Fibroblast of skin of right biceps (primary cell): Measurements from ENCODE around the gene KLHDC4.

ENCODE experiments used
- DNase-seq: peaks from one replicate; pipeline ENCODE4 v3.0.0-alpha.2; 2013

The KLHDC4 gene

DNA sequence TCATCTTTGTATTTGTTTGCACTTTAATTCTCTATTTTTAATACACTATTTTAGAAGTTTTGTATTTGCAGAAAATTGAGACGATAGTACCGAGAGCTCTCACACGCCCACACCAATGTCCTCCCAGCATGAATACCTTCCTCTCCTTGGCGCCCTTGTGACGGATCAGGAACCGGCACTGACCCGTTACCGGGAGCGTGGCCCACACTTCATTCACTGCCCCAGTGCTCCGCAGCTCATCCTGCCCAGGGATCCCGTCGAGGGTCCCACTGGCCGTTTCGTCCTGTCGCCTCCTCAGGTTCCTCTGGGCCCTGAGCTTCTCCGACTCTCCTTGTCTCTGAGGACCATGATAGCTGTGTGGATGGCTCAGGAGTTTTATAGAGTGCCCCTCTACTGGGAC is 50.6 kb downstream of the KLHDC4 start:
- DNase-seq = no peak

GRCh38 chr16:87713451-87714229 is 52.1 kb downstream of the KLHDC4 start:
- no peak for DNase-seq

DNA sequence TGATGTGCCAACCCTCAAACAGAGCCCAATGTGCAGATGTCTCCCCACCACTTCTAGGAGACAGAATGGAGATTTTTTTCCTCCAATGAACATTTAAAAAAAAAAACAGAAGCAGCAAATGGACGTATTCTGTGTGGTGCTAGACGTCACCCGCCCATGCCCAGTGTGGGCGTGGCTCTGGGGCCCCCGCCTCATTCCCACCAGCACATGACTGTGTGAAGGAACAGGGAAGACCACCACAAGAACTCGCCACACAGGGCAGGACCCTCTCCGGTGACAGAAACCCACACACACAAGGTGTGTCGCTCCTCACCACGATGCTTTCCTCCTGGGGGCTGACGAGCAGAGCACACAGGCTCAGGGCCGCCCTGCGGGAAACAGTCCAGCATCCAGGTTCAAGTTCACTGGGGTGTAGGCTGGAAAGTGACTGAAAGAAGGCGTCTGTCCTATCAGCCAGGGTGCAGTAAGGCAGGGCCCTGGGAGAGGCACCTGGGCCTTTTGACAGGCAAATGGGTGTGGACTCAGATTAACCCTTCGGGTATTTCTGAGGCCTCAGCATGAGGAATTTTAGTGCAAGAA is 53.5 kb downstream of the KLHDC4 start:
- DNase-seq = no peak

DNA sequence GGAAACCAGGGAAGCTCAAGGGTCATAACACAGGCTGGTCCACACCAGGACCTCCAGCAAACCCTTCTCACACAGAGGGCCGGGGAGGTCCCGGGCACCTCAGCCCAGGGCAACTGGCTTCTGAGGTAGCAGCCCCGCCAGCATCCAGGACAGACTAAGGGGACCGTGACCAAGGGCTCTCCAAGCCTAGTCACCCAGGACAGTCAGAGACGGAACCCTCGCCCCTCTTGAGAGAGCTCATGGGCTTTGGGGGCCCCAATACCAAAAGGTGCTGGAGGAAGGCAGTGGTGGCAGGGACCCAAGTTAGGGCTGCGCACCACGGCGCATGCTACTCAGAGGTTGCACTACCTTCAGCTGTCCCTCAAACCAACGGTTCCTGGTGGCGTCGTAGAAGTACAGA is 54.9 kb downstream of the KLHDC4 start:
- DNase-seq = no peak

- DNase-seq = no peak
These were observed 56.1 kb downstream of the KLHDC4 start for GRCh38 chr16:87709677-87710076.

- DNase-seq = no peak
These were observed 56.7 kb downstream of the KLHDC4 start for GRCh38 chr16:87708881-87709638.

DNA sequence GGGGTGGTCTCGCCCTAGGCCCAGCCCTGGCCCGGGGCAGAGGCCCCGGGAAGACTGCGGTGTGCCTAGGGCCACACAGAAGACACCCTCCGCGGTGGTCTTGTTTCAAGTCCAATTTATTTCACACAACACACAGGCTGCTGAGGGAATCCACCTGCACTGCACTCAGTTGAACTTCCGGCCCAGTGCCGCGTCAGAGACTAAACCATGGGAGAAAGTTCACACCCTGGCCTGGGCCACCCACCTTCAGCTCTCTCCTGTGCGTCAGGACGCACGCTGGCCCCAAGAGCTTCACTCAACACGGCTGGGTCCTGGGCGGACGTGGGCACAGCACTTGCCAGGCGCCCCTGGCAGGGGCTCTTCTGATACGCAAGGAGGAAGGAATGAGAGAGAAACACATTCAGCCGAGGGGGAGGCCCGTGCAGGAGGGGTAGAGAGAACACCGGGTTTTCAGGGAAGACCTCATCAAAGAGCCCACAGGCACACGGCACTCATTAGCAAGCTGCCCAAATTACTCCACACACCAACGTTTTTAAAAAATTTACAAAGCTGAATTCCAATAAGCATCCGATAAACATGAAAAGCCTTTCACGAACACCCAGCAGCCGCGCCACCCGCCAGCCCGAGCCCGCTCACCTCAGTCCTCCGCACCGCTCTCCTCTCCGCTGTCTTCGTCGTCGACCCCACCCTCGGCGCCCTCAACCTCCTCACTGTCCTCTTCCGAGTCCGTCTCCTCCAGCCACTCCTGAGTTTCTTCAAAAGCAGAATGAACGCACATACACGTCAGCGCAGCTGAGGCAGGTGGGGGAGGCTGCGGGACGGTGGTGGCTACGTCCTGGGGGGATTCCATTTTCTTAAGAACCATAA is 57.8 kb downstream of the KLHDC4 start:
- DNase-seq = no peak

DNA sequence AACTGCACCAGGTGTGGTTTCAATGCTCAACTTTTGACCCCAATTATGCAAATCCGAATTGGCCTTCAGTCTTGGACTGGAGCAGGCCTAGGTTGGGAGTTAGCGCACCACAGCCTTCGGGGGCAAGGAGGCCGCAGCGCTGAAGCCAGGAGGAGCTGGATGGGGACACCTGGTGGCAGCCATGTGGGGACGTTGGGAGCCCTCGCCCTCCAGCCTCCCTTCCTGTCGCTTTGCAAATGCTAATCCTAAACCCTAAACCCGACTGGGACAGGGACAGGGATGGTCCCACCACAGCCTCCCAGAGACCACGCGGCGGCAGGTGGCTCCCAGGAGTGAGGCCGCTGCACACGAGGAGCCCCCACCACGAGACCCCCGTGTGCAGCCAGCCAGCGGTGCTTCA is 58.7 kb downstream of the KLHDC4 start:
- no peak for DNase-seq

- no peak for DNase-seq
These were observed 59.3 kb downstream of the KLHDC4 start for GRCh38 chr16:87706278-87707000.

DNA sequence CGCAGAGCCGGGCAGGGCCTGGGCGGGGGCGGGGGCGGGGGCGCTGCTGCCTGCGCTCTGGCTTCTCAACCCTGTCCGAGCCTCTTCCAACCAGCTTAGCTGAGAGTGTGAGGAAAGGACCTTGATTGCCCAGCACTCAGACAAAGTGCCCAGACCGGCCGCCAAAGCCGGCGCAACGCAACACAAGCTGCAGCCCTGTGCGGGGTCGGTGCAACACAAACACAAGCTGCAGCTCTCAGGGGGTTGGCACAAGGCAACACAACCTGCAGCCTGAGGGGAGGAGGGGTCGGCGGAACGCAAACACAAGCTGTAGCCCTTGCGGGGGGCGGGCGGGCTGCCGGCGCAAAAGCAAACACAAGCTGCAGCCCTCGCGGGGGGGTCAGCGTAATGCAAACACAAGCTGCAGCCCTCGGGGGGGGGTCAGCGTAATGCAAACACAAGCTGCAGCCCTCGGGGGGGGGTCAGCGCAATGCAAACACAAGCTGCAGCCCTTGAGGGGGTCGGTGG is 60.0 kb downstream of the KLHDC4 start:
- no peak for DNase-seq

DNA sequence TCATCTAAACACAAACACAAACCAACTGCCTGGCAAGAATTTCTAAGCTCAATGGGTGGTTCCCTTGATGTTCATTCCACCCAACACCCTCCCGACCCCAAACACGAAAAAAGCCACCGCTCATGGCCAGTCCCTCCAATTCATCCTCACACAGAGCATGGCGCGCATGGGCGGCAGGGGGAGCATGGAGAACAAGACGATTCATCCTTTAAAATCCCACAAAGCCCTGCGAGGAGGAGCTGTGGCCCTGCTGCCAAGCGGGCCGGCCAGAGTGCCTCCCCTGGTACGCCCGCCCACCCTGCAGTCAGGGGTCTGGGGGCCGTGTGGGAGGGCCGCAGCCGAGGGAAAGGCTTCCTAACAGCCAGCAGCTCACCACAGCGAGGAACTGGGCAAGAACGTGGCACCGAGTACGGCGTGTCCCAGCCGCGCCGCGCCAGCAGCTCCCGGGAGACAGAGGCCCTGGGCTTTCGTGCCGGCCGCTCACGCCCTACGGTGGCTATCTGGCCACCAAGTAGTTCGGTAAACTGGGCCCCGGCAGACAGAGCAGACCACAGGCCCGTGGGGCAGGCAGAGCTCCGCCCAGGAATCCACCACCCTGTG is 60.9 kb downstream of the KLHDC4 start:
- DNase-seq = no peak

DNA sequence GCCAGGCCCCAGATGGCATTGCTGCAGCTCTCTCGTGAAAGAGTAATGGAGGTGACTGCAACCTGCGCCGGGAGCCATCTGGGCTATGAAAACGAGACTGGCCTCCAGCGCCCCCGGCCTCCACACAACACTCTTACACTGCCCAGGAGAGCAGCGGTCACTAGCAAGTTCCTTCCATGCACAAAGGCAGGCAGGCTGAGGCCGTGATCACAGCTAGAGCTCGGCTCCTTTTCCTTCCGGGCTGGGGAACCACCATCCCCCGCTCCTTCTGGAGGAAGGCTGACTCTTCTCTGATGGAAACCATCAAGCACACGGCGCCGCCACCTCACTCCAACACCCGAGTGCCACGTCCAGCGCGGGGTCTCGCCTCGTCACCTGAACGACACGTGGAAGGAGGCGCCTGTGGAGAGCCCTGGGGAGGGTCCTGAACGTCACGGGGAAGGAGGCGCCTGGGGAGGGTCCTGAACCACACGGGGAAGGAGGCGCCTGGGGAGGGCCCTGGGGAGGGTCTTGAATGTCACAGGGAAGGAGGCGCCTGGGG is 61.9 kb downstream of the KLHDC4 start:
- DNase-seq = no peak

DNA sequence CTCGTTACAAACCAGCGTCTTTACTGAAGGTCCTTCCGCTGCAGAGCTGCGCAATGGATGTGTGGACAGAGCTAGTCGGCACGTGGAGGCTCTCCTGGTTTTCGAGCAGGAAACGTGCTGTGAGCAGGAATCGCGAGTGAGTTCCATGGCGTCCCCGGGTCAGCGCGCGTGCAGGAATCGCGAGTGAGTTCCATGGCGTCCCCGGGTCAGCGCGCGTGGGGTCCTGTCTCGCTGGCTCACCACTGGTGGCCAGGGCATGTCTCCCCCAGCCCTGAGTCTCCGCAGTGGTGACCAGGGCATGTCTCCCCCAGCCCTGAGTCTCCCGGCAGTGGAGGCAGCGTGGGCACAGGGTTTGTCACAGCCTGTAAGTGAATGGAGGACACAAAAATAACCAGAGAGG is 62.7 kb downstream of the KLHDC4 start:
- DNase-seq = no peak

GRCh38 chr16:87702325-87702811 is 63.4 kb downstream of the KLHDC4 start:
- DNase-seq = peak; percentile 19

- no peak for DNase-seq
These were observed 64.3 kb downstream of the KLHDC4 start for GRCh38 chr16:87701505-87701921.

DNA sequence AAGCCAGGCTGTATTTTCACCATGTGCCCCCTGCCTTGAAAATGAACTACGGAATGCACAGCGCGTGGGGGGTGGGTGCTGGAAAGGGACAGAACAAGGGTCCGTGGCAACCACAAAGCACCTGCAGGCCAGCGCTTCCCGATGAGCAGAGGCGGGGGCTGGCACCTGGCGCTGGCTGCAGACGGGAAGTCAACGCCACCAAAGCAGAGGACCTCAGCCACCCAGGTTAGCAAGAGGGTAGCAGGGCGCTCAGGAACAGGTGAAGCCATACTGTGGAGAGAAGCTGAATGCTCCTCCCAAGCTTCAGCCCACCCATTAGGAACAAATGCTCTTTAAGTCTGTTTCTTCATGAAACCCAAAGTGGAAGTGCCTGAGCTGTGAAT is 64.7 kb downstream of the KLHDC4 start:
- DNase-seq = no peak

DNA sequence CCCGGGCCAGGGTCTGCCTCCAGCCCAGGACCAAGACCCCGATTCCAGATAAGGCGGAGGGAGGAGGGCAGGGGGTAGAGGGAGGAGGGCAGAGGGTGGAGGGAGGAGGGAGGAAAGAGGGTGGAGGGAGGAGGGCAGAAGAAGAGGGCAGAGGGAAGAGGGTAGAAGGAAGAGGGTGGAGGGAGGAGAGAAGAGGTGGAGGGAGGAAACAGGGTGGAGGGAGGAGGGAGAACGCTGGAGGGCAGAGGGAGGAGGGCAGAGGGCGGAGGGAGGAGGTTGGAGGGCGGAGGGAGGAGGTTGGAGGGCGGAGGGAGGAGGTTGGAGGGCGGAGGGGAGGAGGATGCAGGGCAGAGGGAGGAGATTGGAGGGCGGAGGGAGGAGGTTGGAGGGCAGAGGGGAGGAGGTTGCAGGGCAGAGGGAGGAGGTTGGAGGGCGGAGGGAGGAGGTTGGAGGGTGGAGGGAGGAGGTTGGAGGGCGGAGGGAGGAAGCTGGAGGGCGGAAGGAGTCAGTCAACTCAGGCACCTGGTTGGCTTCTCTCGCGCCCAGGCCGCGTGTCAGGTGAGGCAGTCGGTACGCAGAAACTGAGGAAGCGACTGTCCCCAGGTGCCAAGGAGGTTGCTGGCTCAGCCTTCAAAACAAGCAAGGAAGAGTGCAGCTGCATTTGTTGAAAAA is 65.2 kb downstream of the KLHDC4 start:
- DNase-seq = no peak

DNA sequence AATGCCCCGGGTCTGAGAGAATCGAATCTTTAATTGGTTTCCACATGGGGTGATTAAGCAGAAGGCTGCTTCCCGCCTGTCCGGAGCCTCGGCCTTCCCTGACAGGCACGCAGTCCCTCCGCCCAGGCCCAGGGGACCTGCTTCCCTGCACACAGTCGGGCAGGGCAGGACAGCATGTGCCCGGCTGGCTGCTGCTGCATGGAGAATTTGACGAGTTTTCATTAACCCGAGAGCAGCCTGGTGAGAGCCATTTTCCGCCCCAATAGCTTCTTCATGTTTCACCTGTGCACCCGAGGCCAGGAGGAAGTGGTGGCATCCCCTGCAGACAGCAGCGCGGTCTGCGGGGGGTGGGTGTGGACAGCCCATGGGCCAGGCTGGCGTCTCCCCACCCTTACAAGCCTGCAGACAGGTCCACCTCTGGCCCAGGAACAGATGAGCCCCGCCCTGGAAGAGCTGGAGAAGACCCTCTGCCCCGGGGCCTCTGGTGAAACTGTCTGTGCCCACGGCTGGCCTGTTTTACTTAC is 67.0 kb downstream of the KLHDC4 start:
- DNase-seq = no peak

- DNase-seq = no peak
These were observed 67.5 kb downstream of the KLHDC4 start for GRCh38 chr16:87698241-87698640.

DNA sequence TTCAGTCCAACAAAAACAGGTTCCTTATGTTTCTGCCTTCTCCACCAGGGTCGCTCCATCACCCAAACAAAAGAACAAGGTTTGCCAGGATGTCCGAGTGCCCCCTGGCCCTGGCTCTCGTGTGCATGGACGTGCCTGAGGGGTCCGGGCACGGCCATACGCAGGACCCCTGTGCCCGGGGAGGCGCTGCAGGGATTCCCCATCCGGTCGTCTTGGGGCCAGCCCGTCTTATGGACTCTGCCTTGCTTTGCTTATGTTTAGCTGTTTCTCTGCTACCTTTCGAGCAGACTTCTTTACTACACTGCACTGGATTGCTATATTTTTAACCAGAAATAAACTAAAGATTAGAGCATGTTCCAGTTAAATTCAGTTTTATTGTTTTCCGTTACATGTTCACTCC is 68.0 kb downstream of the KLHDC4 start:
- no peak for DNase-seq
